OCI-LY7 (cell line): ENCODE measurements around the gene STX8. TPM values are rescaled to one million over a fixed set of nuclear protein-coding genes. Genes with fewer than 3 reads are reported as not detected.

Experiments
- BruUV-seq: library from RNA; stranded (reverse); fragments of 400-500 nt; replicated peaks from 2 replicates; lab custom pipeline; 2021; lab: Mats Ljungman, UMichigan
- CTCF ChIA-PET: fragments of 300-600 bp; sonication (Branson Sonifier 250); formaldehyde crosslinking; loops from one replicate; lab custom pipeline; 2022; ENCODE audit warnings: antibody characterized with exemption; ENCODE audit not compliant: unreplicated experiment; lab: Charles Lee
- POLR2A ChIA-PET: fragments of 300-600 bp; sonication (Branson Sonifier 250); formaldehyde crosslinking; loops from one replicate; lab custom pipeline; 2022; ENCODE audit warnings: antibody characterized with exemption; lab: Charles Lee
- DNase-seq: peaks from one replicate; pipeline ENCODE4 v3.0.0-alpha.2; 2015; ENCODE audit warnings: low spot score
- H2AFZ ChIP-seq: fragments of 200-600 bp; sonication (generic), shearing (Covaris generic); 2 replicates; pipeline ENCODE4 v1.6.1; 2014; ENCODE audit warnings: mild to moderate bottlenecking, antibody characterized with exemption, low read length, moderate library complexity
- H3K27ac ChIP-seq: fragments of 200-600 bp; sonication (generic); 2 replicates; pipeline ENCODE4 v1.5.1; 2014; ENCODE audit warnings: mixed run types, low read depth, mild to moderate bottlenecking, moderate library complexity, low read length, inconsistent platforms; ENCODE audit not compliant: poor library complexity, severe bottlenecking
- H3K36me3 ChIP-seq: fragments of 200-600 bp; sonication (generic); 2 replicates; pipeline ENCODE4 v1.6.1; 2014; ENCODE audit warnings: mild to moderate bottlenecking, antibody characterized with exemption, low read length, moderate library complexity, mixed read lengths; ENCODE audit not compliant: insufficient read depth
- H3K4me1 ChIP-seq: fragments of 200-600 bp; sonication (generic); 2 replicates; pipeline ENCODE4 v1.5.1; 2014; ENCODE audit warnings: mild to moderate bottlenecking, low read length; ENCODE audit not compliant: insufficient read depth, poor library complexity, severe bottlenecking
- H3K4me2 ChIP-seq: fragments of 200-600 bp; sonication (generic); 2 replicates; pipeline ENCODE4 v1.6.1; 2014; ENCODE audit warnings: mild to moderate bottlenecking, low read length
- H3K4me3 ChIP-seq: fragments of 200-600 bp; sonication (generic); 2 replicates; pipeline ENCODE4 v1.5.1; 2014; ENCODE audit warnings: mild to moderate bottlenecking, low read depth, low read length; ENCODE audit not compliant: poor library complexity, severe bottlenecking
- H3K79me2 ChIP-seq: fragments of 200-600 bp; sonication (generic); 2 replicates; pipeline ENCODE4 v1.6.1; 2016; ENCODE audit warnings: low read depth, mild to moderate bottlenecking, low read length, moderate library complexity, mixed read lengths; ENCODE audit not compliant: insufficient read depth
- H3K9me2 ChIP-seq: fragments of 200-600 bp; sonication (generic); 2 replicates; pipeline ENCODE4 v1.6.1; 2016; ENCODE audit warnings: mild to moderate bottlenecking, low read length, mixed read lengths; ENCODE audit not compliant: insufficient read depth
- H3K9me3 ChIP-seq: fragments of 200-600 bp; sonication (generic); 2 replicates; pipeline ENCODE4 v1.6.1; 2014; ENCODE audit warnings: mild to moderate bottlenecking, mixed run types, low read length, mixed read lengths
- H4K20me1 ChIP-seq: fragments of 200-600 bp; sonication (generic); 2 replicates; pipeline ENCODE4 v1.6.1; 2014; ENCODE audit warnings: mild to moderate bottlenecking, antibody characterized with exemption, low read length, moderate library complexity, mixed read lengths; ENCODE audit not compliant: insufficient read depth
- CTCF ChIP-seq: fragments of 200-600 bp; sonication (generic); conservative IDR thresholded peaks from 2 replicates; pipeline ENCODE4 v1.5.1; 2014; ENCODE audit warnings: mild to moderate bottlenecking, antibody characterized with exemption, low read length, moderate library complexity, mixed read lengths
- EZH2phosphoT487 ChIP-seq: fragments of 200-600 bp; sonication (generic); IDR thresholded peaks from 2 replicates; pipeline ENCODE4 v1.6.1; 2018; ENCODE audit warnings: low read depth, borderline replicate concordance, mild to moderate bottlenecking, mixed run types, antibody characterized with exemption, low read length, moderate library complexity, mixed read lengths
- intact Hi-C: fragments of 100-400 bp; cut with micrococcal nuclease; formaldehyde crosslinking; loops from one replicate; pipeline ENCODE4 v1.10.0; 2022; ENCODE audit not compliant: unreplicated experiment
- total RNA-seq, 2 experiments: library from RNA; depleted of rRNA in 1 of 2; stranded (reverse); fragments of >200 nt in 1 of 2; shearing (Covaris generic) in 1 of 2; gene quantifications; 2 replicates each; pipeline ENCODE4 v1.2.3, GENCODE V29; 2014 to 2022

The STX8 gene
- total RNA-seq, 2 experiments from 2014 or later: 56.7 to 69.0 TPM

- no peak for DNase-seq
- no TSS peak for BruUV-seq
- Histone ChIP-seq H3K4me2 (no peak overlapping the region), H4K20me1 (no peaks in the 10 kb centered on the region), H3K27ac (no peak overlapping the region), H3K4me1 (peaks cover 7% of the 10 kb centered on the region), H3K79me2 (no peaks in the 10 kb centered on the region), H3K36me3 (no peaks in the 10 kb centered on the region), H3K9me2 (no peaks in the 10 kb centered on the region), H2AFZ (no peak overlapping the region), H3K4me3 (no peak overlapping the region), H3K9me3 (no peaks in the 10 kb centered on the region)
- ChIA-PET POLR2A (no interaction called here), CTCF (no interaction called here)
- TF ChIP-seq CTCF: no peak
- intact Hi-C loops: no loop called here
These were observed 365.7 kb downstream of the STX8 start for GRCh38 chr17:9209781-9210370.

- no peaks in the 10 kb centered on the region for H4K20me1 ChIP-seq
- H3K79me2 ChIP-seq: no peaks in the 10 kb centered on the region
- H3K36me3 ChIP-seq: no peaks in the 10 kb centered on the region
- ChIA-PET POLR2A (no interaction called here), CTCF (no interaction called here)
- H3K4me3 ChIP-seq: no peak overlapping the region
- no peaks in the 10 kb centered on the region for H3K9me2 ChIP-seq
- no peak overlapping the region for H3K27ac ChIP-seq
- no peak for DNase-seq
- no peak for TF ChIP-seq CTCF
- TF ChIP-seq EZH2phosphoT487: no peak
- peaks cover 10% of the 10 kb centered on the region for H3K4me1 ChIP-seq
- BruUV-seq: no TSS peak
- no peak overlapping the region for H3K4me2 ChIP-seq
- no peaks in the 10 kb centered on the region for H3K9me3 ChIP-seq
- intact Hi-C loops: no loop called here
- H2AFZ ChIP-seq: no peak overlapping the region
These were observed 366.3 kb downstream of the STX8 start for GRCh38 chr17:9209347-9209746.

DNA sequence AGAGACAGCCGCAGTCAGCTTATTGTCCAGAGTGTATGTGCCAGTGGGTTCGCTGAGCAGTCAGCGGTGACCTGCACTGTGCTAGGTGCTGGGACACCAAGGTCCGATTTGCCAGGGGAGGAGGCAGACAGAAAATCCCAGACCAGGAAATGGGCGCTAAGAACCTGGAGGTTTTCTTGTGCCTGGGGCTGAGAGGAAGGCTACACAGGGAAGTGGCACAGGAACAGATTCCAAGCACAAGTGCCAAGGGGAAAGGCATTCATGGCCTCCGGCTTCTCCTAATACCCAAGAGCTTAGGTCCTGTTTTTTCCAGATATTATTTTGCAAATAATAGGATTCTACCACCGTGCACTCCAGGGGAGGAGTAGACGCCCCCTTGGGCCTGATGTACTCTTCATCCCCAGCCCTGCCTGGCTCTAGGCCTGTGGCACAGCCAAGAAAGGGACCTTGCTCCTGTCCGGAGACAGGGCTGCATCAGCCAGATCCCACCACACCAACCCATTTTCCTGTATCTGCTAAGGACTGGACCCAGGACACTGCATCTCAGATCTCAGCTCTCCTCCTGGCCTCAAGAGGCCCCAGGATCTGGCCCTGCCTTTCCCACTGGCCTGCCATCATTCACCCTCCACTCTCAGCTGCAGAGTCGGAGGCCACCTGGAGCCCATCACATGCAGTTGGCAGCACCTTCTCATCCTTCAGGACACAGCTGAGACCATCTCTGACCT is 367.1 kb downstream of the STX8 start:
- no peak for TF ChIP-seq EZH2phosphoT487
- no peak for TF ChIP-seq CTCF
- H3K4me1 ChIP-seq: peaks cover 10% of the 10 kb centered on the region
- H3K27ac ChIP-seq: no peak overlapping the region
- no peak overlapping the region for H3K4me3 ChIP-seq
- no peak overlapping the region for H3K4me2 ChIP-seq
- H3K36me3 ChIP-seq: no peaks in the 10 kb centered on the region
- no peaks in the 10 kb centered on the region for H3K79me2 ChIP-seq
- POLR2A ChIA-PET: interaction anchor here (0.6 kb wide), 1 partner anchor 15 kb away, joined by 5 read pairs; no protein-coding TSS in a partner anchor
- CTCF ChIA-PET: no interaction called here
- no peaks in the 10 kb centered on the region for H3K9me2 ChIP-seq
- intact Hi-C loops: no loop called here
- no TSS peak for BruUV-seq
- DNase-seq: no peak
- no peaks in the 10 kb centered on the region for H4K20me1 ChIP-seq
- no peaks in the 10 kb centered on the region for H3K9me3 ChIP-seq
- no peak overlapping the region for H2AFZ ChIP-seq
